ENCODE data around the gene LRCH1.

Gene LRCH1

GRCh38 chr13:46535002-46535401, 18.0 kb upstream of the LRCH1 start:
- TF ChIP-seq CTCF (IDR thresholded peaks at IDR 0.05; ENCODE audit: insufficient read depth, missing control alignments) = no peak
- DNase-seq (ENCODE audit: insufficient read length, low spot score) (no peak), FAIRE-seq (no peak)

DNA sequence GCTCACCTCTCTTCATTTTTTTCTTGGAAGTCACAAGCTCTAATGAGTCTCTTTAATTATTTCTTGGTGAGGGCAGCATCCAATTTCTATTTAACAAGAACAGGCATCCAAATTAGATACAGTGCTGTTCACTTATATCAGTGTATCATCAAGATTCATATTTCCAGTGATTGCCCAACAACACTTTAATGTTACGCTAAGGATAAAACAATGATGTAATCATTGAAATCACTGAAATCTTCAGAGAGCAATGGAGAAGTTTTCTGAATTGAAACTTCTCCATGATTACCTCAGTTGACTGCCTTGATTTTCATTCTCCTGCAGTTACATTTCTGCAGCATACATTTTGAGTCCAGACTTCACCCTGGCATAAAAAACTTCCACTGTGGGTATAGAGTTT, 17.1 kb upstream of the LRCH1 start:
- DNase-seq (ENCODE audit: insufficient read length, low spot score) (no peak), FAIRE-seq (no peak)

DNA sequence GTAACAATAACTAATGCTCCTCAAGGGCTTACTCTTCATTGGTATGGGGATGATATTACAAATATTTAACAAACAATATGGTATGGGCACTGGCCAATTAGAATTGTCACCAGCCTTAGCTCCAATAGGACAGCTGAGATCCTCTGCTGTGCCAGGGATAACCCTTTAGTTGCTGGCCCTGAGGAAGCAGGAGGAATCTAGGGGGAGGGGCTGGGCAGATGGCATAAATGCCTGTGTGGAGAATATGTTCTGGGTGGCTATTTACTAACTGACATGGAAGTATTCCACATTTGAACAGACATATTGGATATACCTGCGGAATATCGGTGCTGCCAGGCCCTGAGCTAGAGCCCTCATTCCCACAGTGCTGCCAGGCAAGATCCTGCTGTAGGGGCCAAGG, 16.6 kb upstream of the LRCH1 start:
- no peak for TF ChIP-seq CTCF (IDR thresholded peaks at IDR 0.05; ENCODE audit: insufficient read depth, missing control alignments)
- DNase-seq (ENCODE audit: insufficient read length, low spot score) = no peak
- FAIRE-seq = no peak

More for the DNA sequence above, 17.1 kb upstream of the LRCH1 start:
- TF ChIP-seq CTCF (IDR thresholded peaks at IDR 0.05; ENCODE audit: insufficient read depth, missing control alignments) = no peak

DNA sequence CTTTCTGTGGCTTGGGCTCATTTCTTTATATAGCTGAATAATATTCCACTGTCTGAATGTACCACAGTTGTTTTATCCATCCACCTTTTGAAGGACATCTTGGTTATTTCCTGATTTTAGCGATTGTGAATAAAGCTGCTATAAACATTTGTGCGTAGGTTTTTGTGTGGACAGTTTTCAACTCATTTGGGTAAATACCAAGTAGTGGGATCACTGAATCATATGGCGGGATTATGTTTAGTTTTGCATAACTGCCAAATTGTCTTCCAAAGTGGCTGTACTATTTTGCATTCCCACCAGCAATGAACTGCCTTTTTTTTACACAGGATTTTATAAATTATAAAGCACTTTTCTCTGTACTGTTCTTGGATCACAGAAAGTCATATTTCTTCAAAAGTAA, 13.7 kb upstream of the LRCH1 start:
- DNase-seq (ENCODE audit: insufficient read length, low spot score) (no peak), FAIRE-seq (no peak)

DNA sequence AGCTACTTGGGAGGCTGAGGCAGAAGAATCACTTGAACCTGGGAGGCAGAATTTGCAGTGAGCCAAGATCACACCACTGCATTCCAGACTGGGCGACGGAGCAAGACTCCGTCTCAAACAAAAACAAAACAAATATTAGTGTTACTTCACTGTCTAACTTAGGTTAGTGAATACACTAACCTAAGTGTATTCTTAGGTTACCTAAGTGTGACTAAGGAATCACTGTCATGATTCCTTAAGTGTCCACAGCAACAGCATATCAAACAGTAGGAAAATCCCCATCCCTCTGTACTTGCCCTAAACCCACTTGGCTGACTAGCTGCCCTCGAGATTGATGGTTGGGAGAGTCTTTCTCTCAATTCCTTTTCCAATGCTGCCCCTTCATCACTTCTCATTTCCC, 11.8 kb upstream of the LRCH1 start:
- no peak for FAIRE-seq
- no peak for TF ChIP-seq CTCF (IDR thresholded peaks at IDR 0.05; ENCODE audit: insufficient read depth, missing control alignments)

More for the DNA sequence above, 13.7 kb upstream of the LRCH1 start:
- TF ChIP-seq CTCF (IDR thresholded peaks at IDR 0.05; ENCODE audit: insufficient read depth, missing control alignments) = no peak

DNA sequence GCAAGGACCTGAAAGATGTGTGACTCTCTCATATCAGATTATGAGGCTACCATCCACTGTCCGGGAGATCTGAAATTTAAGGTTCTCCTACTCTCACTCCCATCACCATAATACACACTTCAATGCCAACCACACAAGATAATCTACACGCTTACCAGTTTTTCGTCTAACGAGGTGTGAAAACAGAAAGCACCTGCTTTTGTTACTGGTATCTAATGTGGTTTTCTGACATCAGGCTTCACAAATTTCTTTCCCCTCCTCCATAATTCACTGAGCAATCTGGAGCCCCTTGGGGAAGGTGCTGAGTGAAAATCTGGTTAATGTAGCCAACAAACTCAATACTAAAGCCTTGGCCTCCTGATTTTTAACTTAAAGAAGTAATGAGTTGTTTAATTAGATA, 10.1 kb upstream of the LRCH1 start:
- FAIRE-seq (no peak), DNase-seq (ENCODE audit: insufficient read length, low spot score) (no peak)
- TF ChIP-seq CTCF (IDR thresholded peaks at IDR 0.05; ENCODE audit: insufficient read depth, missing control alignments) = no peak

More for the DNA sequence above, 11.8 kb upstream of the LRCH1 start:
- no peak for DNase-seq (ENCODE audit: insufficient read length, low spot score)

GRCh38 chr13:46543287-46543686, 9.7 kb upstream of the LRCH1 start:
- DNase-seq (ENCODE audit: insufficient read length, low spot score) = no peak
- TF ChIP-seq CTCF (IDR thresholded peaks at IDR 0.05; ENCODE audit: insufficient read depth, missing control alignments) = no peak
- no peak for FAIRE-seq
